ENCODE measurements around the gene RPS14.
"Not testable (repeated sequence)": the region's sequence is repeated elsewhere in the genome, so short reads cannot be mapped to it uniquely, and the experiment has no call there.

The RPS14 gene

GRCh38 chr5:150444770-150445169 is 4.8 kb downstream of the RPS14 start:
- DNase-seq (ENCODE audit: low read depth), result no peak

DNA sequence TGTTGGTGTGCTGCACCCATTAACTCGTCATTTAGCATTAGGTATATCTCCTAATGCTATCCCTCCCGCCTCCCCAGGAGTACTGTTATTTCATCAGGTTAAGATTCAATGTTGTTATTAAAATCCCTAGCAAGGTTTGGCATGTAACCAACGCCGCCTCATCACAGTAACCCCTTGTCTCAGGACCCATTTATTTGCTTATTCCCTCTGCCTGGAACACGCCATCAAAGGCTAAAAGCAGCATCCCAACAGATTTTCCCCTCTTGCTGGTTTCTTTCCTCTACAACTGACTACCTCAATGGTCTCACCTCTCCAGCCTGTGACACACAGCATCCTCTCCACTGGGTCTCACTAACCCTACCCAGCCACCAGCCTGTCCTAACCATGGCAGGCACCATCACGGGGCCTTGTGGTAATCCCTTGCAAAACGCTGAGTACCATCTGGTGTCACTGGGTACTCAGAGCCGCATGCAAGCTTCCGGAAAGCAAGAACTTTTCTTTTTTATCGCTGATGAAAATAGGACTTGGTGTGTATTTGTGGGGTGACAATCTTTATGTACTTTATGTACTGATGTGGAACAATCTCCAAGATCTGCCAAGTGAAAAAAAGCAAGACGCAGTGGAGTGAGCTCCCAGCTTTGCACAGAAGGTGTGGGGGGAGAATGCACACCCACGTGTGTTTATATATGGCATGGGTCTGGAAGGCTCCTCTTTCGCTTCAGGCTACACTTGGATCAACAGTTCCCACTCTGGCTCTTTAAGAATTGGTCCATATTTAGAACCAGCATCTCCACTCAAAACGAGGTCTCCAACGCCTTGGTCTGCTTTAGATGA is 6.1 kb downstream of the RPS14 start:
- no peak for DNase-seq (ENCODE audit: low read depth)

DNA sequence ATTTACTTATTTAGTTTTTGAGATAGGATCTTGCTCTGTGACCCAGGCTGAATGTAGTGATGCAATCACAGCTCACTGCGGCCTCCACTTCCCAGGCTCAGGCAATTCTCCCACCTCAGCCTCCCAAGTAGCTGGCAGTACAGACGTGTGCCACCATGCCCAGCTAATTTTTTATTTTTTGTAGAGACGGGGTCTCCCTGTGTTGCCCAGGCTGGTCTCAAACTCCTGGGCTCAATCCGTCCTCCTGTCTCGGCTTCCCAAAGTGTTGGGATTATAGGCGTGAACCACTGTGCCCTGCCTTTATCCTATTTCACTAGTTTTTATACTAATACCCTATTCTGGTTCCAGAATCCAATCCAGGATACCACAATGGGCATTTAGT is 6.8 kb downstream of the RPS14 start:
- DNase-seq (ENCODE audit: low read depth), result no peak

DNA sequence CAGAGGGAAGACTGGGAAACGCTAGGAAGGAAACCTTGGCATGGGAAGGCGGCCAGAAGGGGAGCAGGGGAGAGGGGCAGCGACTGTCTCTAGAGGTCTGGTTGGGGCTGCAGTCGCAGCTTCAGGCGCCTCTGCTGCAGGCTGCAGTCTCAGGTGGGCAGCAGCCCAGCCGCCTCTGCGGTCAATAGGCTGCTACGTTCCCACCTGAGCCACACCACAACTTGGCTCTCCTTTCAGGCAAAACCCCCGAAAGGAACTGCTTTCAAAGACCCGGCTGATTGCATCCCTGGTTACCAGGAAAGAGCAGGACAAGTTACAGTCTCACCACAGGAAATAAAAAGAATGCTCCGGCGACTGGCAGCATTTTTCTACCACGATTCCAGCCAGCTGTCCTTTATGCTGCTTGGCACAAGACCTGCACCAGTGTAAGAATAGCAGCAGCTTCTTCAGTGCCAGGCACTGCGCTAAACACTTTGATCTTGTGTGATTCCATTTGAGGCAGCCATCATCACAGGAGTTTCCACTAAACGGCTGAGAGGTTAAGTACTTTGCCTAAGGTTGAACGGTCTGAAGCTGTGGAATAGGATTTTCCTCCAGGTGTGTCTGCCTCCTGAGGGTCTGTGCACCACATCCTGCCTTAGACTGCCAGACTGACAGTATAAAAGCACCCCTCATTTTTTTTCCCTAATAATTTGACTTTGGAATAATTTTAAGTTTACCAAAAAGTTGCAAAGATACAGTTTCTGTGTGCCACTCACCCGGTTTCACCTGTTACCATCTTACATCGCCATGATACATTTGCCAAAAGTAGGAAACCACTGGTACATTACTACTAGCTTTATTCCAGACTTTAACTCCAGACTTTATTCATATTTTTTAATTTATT is 7.5 kb downstream of the RPS14 start:
- DNase-seq (ENCODE audit: low read depth), result no peak

GRCh38 chr5:150440948-150441812 is 8.4 kb downstream of the RPS14 start:
- no peak for DNase-seq (ENCODE audit: low read depth)

DNA sequence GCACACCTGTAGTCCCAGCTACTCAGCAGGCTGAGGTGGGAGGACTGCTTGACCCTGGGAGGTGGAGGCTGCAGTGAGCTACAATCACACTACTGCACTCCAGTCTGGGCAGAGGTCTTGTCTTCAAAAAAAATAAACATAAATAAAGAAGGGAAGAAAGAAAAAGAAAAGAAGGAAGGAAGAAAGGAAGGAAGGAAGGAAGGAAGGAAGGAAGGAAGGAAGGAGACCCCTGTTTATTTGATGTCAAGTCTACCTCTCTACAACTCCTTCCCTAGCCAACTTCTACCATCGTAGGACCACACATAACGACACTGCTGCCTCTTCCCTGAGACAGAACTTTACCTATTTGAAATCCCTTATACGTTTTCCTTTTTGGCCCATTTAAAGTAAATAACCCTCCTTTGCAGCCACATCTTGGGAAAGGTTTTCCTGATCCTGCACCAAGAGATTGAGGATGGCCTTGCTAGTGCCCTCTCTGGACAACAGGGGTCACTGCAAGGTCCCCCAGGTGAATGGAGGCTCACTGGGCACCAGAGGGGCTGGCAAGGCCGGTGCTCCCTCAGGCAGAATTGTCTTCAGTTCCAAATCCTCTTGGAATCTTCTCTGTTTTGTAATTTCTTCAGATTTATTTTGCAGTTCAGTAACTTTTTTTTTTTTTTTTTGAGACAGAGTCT is 10.5 kb downstream of the RPS14 start:
- peak; percentile 42 for DNase-seq (ENCODE audit: low read depth)

DNA sequence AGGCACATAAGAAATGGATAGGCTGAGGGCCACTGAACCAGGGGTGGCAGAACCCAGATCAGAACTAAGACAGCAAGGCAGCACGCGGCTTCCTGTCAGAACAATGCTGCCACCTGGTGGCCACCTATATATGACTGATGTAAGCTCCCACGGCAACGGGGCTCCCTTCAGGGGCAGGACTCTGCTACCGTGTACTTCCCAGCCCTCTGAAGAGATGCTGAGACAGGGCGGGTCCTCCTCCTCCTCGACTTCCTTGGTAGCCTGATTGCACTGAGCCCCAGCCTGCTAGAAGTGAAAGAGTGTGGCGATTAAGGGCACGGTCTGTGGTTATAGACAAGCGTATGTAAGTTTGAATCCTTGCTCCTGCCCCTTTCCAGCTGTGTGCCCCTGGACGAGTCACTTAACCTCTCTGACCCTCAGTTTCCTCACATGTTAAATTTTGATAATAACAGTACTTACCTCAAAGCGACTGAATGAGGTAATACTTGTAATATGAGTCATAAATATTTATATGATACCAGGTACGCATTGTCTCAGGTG is 13.3 kb downstream of the RPS14 start:
- peak; percentile 82 for DNase-seq (ENCODE audit: low read depth)

DNA sequence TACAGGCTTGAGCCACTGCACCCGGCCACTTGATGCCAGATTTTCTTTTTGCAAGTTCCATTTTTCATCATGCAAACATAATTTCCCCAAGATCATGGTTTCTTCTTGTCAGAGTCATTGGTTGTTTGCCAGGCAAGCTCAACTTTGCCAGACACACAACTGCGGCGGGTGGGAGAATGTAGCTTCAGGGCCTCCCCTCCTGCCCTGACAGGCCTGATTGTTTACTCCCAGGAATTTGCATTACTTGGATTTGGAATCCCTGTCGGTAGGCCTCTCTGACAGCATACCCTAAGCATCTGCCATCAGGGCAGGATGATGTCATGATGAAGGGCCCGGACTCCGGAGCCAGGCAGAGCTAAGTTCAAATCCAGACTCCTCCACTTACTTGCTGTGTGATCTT is 15.1 kb downstream of the RPS14 start:
- peak; percentile 98 for DNase-seq (ENCODE audit: low read depth)

DNA sequence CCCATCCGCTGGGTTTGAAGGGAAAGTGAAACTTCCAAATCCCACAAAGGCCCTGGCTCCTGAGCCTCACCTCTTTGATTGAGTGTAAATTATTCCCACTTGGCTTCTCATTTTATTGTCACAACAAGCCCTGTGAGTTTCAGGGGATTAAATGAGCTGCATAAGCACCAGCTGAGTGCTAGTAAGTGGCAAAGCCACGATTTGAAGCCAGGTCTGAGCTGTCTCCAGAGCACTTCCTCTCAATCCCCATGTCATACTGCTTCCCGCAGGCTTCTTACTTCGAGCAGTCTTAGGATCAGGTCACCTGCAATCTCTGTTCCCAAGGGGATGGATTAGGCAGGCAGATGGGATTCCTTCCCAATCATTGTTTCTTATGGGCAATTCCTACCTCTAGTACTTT is 18.0 kb downstream of the RPS14 start:
- no peak for DNase-seq (ENCODE audit: low read depth)

GRCh38 chr5:150431048-150431447 is 18.5 kb downstream of the RPS14 start:
- DNase-seq (ENCODE audit: low read depth), result no peak

DNA sequence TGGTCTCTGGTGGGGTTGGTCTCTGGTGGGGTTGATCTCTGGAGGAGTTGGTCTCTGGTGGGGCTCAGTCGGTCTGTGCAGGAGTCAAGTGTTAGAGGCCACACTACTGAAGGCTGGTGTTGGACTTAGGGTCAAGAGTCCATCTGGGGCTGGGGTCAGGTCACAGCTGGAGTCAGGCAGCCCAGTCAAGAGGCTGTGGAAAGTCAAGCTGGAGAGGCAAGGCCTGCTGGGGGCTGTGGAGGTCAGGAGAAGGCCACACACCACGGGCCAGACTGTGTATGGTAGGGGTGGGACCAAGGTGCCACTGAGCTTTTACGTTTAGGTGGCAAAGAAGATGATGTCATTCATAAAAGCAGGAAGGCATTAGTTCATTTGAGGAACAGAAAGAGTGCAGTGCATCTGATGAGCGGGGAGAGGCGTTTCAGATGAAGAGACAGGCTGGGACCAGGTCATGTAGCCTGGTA is 20.1 kb downstream of the RPS14 start:
- no peak for DNase-seq (ENCODE audit: low read depth)

- no peak for DNase-seq (ENCODE audit: low read depth)
Measured at GRCh38 chr5:150428978-150429377, 20.6 kb downstream of the RPS14 start.

GRCh38 chr5:150428106-150428876 is 21.2 kb downstream of the RPS14 start:
- DNase-seq (ENCODE audit: low read depth), result peak; percentile 88

- DNase-seq (ENCODE audit: low read depth), result not testable (repeated sequence)
Measured at GRCh38 chr5:150426165-150426564, 23.4 kb downstream of the RPS14 start.

DNA sequence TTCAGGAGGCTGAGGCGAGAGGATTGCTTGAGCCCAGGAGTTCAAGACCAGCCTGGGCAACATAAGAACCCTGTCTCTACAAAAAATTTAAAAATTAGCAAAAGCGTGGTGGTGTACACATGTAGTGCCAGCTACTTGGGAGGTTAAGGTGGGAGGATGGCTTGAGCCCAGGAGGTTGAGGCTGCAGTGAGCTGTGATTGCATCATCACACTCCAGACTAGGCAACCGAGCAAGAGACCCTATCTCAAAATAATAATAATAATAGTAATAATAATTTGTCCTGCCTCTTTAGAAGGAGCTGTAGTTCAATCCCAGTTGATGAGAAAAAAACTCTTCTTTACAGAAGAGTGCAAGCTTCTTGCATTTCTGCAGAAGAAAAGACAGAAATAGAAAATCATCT is 26.8 kb downstream of the RPS14 start:
- no peak for DNase-seq (ENCODE audit: low read depth)

- DNase-seq (ENCODE audit: low read depth), result no peak
Measured at GRCh38 chr5:150422075-150422474, 27.5 kb downstream of the RPS14 start.

DNA sequence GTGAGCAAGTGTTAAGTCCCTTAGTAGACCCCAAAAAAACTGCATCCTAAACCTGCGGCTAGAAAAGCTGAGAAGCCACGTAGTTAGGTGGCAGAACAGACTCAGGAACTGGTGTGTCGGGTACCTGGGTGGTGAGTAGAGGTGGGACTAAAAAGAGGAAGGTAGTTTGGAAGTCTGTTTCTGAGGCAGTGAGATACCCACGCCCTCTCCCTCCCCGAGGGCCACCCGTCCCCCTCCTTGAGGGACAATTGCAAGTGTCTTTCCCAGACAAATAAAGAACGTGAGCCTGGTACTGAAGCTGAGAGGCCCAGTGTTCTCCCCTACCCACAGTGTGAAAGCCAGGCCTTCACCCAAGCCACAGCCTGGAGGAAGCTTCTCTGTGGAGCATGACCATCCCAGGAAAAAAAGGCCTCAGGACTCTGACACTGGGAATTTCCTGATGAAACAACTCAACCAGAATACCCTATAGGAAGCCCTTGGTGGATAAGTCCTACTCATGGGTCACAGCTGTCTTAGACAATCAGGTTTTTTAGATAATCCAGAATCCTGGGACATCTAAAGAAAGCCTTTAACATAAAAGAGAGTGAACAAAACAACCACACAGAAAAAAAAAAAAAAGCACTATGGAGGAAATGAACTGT is 29.8 kb downstream of the RPS14 start:
- DNase-seq (ENCODE audit: low read depth), result no peak

GRCh38 chr5:150413902-150414790 is 35.4 kb downstream of the RPS14 start:
- DNase-seq (ENCODE audit: low read depth), result not testable (repeated sequence)
